B cell (primary cell): ENCODE data around the gene TDO2.

Experiments used
- EZH2 ChIP-seq: IDR thresholded peaks from 2 replicates; pipeline ENCODE4 v1.6.1; 2012; ENCODE audit warnings: borderline replicate concordance, low read depth, mild to moderate bottlenecking, moderate library complexity, low read length; ENCODE audit not compliant: insufficient read depth, poor library complexity, severe bottlenecking
- TF ChIP-seq, protein P1 (sequence below): fragments of 200-600 bp; IDR thresholded peaks from one replicate; pipeline ENCODE4 v1.8.0; 2022; ENCODE audit warnings: antibody characterized with exemption, mild to moderate bottlenecking

DNA sequence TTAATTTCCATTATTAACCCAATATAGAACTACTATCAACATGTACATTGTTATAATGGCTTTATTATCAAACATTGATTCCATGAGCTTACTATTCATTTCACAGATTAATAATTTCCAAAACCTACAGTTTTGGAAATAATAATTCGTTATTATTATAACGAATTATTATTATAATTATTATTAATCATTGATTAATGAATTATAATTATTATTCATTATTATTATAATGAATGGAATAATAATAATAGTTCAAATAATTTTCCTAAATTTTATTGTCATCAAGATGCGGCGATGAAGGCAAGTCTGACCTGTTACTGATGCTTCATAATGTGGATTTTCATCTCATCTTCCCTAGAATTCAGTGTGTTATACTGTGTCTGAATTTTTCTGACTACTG, 28.1 kb downstream of the TDO2 start:
- TF ChIP-seq, protein P1, sequence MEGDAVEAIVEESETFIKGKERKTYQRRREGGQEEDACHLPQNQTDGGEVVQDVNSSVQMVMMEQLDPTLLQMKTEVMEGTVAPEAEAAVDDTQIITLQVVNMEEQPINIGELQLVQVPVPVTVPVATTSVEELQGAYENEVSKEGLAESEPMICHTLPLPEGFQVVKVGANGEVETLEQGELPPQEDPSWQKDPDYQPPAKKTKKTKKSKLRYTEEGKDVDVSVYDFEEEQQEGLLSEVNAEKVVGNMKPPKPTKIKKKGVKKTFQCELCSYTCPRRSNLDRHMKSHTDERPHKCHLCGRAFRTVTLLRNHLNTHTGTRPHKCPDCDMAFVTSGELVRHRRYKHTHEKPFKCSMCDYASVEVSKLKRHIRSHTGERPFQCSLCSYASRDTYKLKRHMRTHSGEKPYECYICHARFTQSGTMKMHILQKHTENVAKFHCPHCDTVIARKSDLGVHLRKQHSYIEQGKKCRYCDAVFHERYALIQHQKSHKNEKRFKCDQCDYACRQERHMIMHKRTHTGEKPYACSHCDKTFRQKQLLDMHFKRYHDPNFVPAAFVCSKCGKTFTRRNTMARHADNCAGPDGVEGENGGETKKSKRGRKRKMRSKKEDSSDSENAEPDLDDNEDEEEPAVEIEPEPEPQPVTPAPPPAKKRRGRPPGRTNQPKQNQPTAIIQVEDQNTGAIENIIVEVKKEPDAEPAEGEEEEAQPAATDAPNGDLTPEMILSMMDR, result no peak
- no peak for TF ChIP-seq EZH2
